Astrocyte (in vitro differentiated cells and primary cell): ENCODE measurements around the gene TRAPPC4. TPM values are rescaled to one million over a fixed set of nuclear protein-coding genes. Genes with fewer than 3 reads are reported as not detected.
A peak's percentile ranks its signal among the peaks of the same experiment; 100 is the strongest.

Experiments used
- DNase-seq: peaks from one replicate; pipeline ENCODE4 v3.0.0-alpha.2; 2010; ENCODE audit warnings: low read depth
- FAIRE-seq: peaks from 2 replicates; lab custom pipeline; 2011; peaks lifted over from hg19 to GRCh38; lab: Jason Lieb, UNC
- H2AFZ ChIP-seq: 2 replicates; pipeline ENCODE4 v1.6.0; 2012; ENCODE audit warnings: low read depth, low read length, inconsistent platforms
- H3K27ac ChIP-seq: 2 replicates; pipeline ENCODE4 v1.5.1; 2011; ENCODE audit warnings: low read depth, low read length, inconsistent platforms
- H3K27me3 ChIP-seq: 2 replicates; pipeline ENCODE4 v1.6.0; 2011; ENCODE audit warnings: low read length, inconsistent platforms; ENCODE audit not compliant: insufficient read depth
- H3K36me3 ChIP-seq: 2 replicates; pipeline ENCODE4 v1.5.1; 2011; ENCODE audit warnings: low read length, inconsistent platforms; ENCODE audit not compliant: insufficient read depth
- H3K4me1 ChIP-seq: 2 replicates; pipeline ENCODE4 v1.5.1; 2011; ENCODE audit warnings: low read length, inconsistent platforms; ENCODE audit not compliant: insufficient read depth
- H3K4me2 ChIP-seq: 2 replicates; pipeline ENCODE4 v1.6.0; 2012; ENCODE audit warnings: low read length, inconsistent platforms
- H3K4me3 ChIP-seq: 2 replicates; pipeline ENCODE4 v1.5.1; 2011; ENCODE audit warnings: low read depth, mild to moderate bottlenecking, low read length, inconsistent platforms; ENCODE audit not compliant: insufficient read depth
- H3K79me2 ChIP-seq: 2 replicates; pipeline ENCODE4 v1.6.0; 2012; ENCODE audit warnings: mild to moderate bottlenecking, low read length, inconsistent platforms; ENCODE audit not compliant: insufficient read depth
- H3K9ac ChIP-seq: 2 replicates; pipeline ENCODE4 v1.6.0; 2012; ENCODE audit warnings: mild to moderate bottlenecking, low read length, inconsistent platforms
- H3K9me3 ChIP-seq: 2 replicates; pipeline ENCODE4 v1.5.1; 2012; ENCODE audit warnings: low read depth, mild to moderate bottlenecking, low read length, inconsistent platforms; ENCODE audit not compliant: insufficient read depth
- H4K20me1 ChIP-seq: 2 replicates; pipeline ENCODE4 v1.6.0; 2012; ENCODE audit warnings: low read length, inconsistent platforms; ENCODE audit not compliant: insufficient read depth
- H3K27ac Mint-ChIP-seq: one replicate; pipeline ENCODE4 v1.8.0; 2021; ENCODE audit warnings: mild to moderate bottlenecking, mixed read lengths; ENCODE audit not compliant: unreplicated experiment
- H3K27me3 Mint-ChIP-seq: one replicate; pipeline ENCODE4 v1.8.0; 2021; ENCODE audit warnings: low read depth, mixed read lengths; ENCODE audit not compliant: unreplicated experiment
- H3K36me3 Mint-ChIP-seq: one replicate; pipeline ENCODE4 v1.8.0; 2021; ENCODE audit warnings: low read depth, mixed read lengths; ENCODE audit not compliant: unreplicated experiment
- H3K4me1 Mint-ChIP-seq: one replicate; pipeline ENCODE4 v1.8.0; 2021; ENCODE audit warnings: low read depth, mixed read lengths; ENCODE audit not compliant: unreplicated experiment
- H3K4me3 Mint-ChIP-seq: one replicate; pipeline ENCODE4 v1.8.0; 2021; ENCODE audit warnings: mild to moderate bottlenecking, moderate library complexity, mixed read lengths; ENCODE audit not compliant: unreplicated experiment
- H3K9me3 Mint-ChIP-seq: one replicate; pipeline ENCODE4 v1.8.0; 2021; ENCODE audit warnings: mild to moderate bottlenecking, mixed read lengths; ENCODE audit not compliant: unreplicated experiment
- EZH2 ChIP-seq: IDR thresholded peaks from 2 replicates; pipeline ENCODE4 v1.6.1; 2012; ENCODE audit warnings: mild to moderate bottlenecking, low read length, inconsistent platforms; ENCODE audit not compliant: insufficient read depth
- total RNA-seq: library from RNA; stranded (reverse); gene quantifications from 2 replicates; pipeline ENCODE4 v1.2.1, GENCODE V29; 2021
- TF ChIP-seq, protein P1 (sequence below): IDR thresholded peaks from 2 replicates; pipeline ENCODE4 v1.5.1; 2011; ENCODE audit warnings: low read depth, mild to moderate bottlenecking, inconsistent platforms, low read length, moderate library complexity; ENCODE audit not compliant: insufficient read depth

Gene TRAPPC4
- total RNA-seq, 1 donor from 2014 or later, result 88.3 TPM

DNA sequence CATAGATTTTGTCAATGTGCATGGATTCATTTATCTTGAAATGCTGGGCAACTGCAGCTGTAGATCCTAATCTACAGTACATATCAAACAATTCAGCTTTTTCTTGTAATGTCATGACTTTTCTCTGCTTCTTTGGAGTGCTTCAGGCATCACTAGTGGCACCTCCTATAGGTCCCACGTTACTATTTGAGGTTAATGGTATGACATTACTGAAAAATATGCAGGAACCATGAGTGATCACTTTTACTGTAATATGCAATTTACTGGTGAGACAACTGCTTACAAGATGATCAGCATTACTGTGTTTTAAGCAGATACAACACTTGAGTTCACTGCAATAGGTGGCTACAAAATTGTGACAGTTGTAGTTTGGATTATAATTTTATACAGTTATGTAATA lies 17.7 kb upstream of the TRAPPC4 start:
- peaks cover 14% of the 10 kb centered on the region for H3K4me1 Mint-ChIP-seq
- FAIRE-seq, result no peak
- Histone ChIP-seq H3K27me3 (no peaks in the 10 kb centered on the region), H3K9ac (no peak overlapping the region), H3K9me3 (no peaks in the 10 kb centered on the region), H2AFZ (no peak overlapping the region), H3K79me2 (peaks cover 22% of the 10 kb centered on the region), H3K36me3 (peaks cover 8% of the 10 kb centered on the region), H3K4me1 (peaks cover 24% of the 10 kb centered on the region), H3K27ac (peak overlapping the region; percentile 13), H4K20me1 (no peaks in the 10 kb centered on the region), H3K4me3 (no peak overlapping the region), H3K4me2 (peak overlapping the region; percentile 11)
- H3K27ac Mint-ChIP-seq, result peak overlapping the region; percentile 71
- H3K36me3 Mint-ChIP-seq, result peaks cover 5% of the 10 kb centered on the region
- no peaks in the 10 kb centered on the region for H3K27me3 Mint-ChIP-seq
- no peak overlapping the region for H3K4me3 Mint-ChIP-seq
- TF ChIP-seq EZH2, result no peak
- TF ChIP-seq, protein P1, sequence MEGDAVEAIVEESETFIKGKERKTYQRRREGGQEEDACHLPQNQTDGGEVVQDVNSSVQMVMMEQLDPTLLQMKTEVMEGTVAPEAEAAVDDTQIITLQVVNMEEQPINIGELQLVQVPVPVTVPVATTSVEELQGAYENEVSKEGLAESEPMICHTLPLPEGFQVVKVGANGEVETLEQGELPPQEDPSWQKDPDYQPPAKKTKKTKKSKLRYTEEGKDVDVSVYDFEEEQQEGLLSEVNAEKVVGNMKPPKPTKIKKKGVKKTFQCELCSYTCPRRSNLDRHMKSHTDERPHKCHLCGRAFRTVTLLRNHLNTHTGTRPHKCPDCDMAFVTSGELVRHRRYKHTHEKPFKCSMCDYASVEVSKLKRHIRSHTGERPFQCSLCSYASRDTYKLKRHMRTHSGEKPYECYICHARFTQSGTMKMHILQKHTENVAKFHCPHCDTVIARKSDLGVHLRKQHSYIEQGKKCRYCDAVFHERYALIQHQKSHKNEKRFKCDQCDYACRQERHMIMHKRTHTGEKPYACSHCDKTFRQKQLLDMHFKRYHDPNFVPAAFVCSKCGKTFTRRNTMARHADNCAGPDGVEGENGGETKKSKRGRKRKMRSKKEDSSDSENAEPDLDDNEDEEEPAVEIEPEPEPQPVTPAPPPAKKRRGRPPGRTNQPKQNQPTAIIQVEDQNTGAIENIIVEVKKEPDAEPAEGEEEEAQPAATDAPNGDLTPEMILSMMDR, result no peak
- peak; percentile 29 for DNase-seq
- no peaks in the 10 kb centered on the region for H3K9me3 Mint-ChIP-seq

DNA sequence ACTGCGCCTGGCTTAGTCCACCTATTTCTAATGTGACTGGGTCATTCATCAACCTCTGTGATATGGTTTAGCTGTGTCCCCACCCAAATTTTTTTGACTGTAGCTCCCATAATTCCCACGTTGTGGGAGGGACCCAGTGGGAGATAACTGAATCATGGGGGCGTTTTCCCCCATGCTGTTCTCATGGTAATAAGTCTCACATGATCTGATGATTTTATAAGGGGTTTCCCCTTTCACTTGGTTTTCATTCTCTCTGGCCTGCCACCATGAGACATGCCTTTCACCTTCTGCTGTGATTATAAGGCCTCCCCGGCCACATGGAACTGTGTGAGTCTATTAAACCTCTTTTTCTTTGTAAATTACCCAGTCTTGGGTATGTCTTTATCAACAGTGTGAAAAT lies 11.9 kb upstream of the TRAPPC4 start:
- peaks cover 16% of the 10 kb centered on the region for H3K36me3 ChIP-seq
- H3K4me1 ChIP-seq, result no peaks in the 10 kb centered on the region
- no peaks in the 10 kb centered on the region for H3K27me3 ChIP-seq
- H4K20me1 ChIP-seq, result no peaks in the 10 kb centered on the region
- no peaks in the 10 kb centered on the region for H3K9me3 ChIP-seq
- no peaks in the 10 kb centered on the region for H3K79me2 ChIP-seq
- H3K27ac ChIP-seq, result no peak overlapping the region
- H3K27ac Mint-ChIP-seq, result no peak overlapping the region
- no peak overlapping the region for H3K9ac ChIP-seq
- H3K27me3 Mint-ChIP-seq, result no peaks in the 10 kb centered on the region
- no peak overlapping the region for H2AFZ ChIP-seq
- H3K4me2 ChIP-seq, result no peak overlapping the region
- no peak overlapping the region for H3K4me3 ChIP-seq
- TF ChIP-seq EZH2, result no peak
- TF ChIP-seq, protein P1, result no peak
- FAIRE-seq (no peak), DNase-seq (no peak)
- H3K4me3 Mint-ChIP-seq, result no peak overlapping the region
- peaks cover 23% of the 10 kb centered on the region for H3K36me3 Mint-ChIP-seq
- no peaks in the 10 kb centered on the region for H3K9me3 Mint-ChIP-seq
- no peaks in the 10 kb centered on the region for H3K4me1 Mint-ChIP-seq

DNA sequence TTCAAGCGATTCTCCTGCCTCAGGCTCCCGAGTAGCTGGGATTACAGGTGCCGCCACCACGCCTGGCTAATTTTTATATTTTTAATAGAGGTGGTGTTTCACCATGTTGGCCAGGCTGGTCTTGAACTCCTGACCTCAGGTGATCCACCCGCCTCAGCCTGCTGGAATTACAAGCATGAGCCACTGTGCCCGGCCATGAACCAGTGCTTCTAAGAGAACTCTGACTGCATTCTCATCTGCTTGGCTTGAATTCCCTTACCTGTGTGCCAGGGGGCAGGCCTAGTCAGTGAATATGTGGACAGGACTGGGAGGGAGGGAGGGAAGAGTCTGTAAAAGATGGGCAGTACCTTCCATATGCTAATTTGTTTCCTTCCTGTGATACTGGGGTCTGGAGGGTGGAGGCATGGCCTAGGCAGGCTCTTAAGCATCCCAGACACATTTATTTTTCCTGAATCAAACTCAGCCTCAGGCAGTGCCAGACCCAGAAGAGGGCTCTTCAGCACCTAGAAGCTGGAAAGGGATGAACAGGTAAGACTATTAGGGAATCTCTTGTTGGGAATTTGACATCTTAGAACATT lies 7.0 kb upstream of the TRAPPC4 start:
- no peak overlapping the region for H3K27ac ChIP-seq
- H2AFZ ChIP-seq, result no peak overlapping the region
- peaks cover 38% of the 10 kb centered on the region for H4K20me1 ChIP-seq
- H3K9me3 ChIP-seq, result no peaks in the 10 kb centered on the region
- Mint-ChIP-seq H3K4me3 (no peak overlapping the region), H3K27me3 (no peaks in the 10 kb centered on the region), H3K4me1 (peaks cover 12% of the 10 kb centered on the region), H3K36me3 (peaks cover 28% of the 10 kb centered on the region), H3K27ac (no peak overlapping the region), H3K9me3 (no peaks in the 10 kb centered on the region)
- peaks cover 7% of the 10 kb centered on the region for H3K4me1 ChIP-seq
- FAIRE-seq, result no peak
- DNase-seq, result no peak
- no peak overlapping the region for H3K4me3 ChIP-seq
- H3K36me3 ChIP-seq, result peaks cover 40% of the 10 kb centered on the region
- H3K9ac ChIP-seq, result no peak overlapping the region
- TF ChIP-seq, protein P1, result no peak
- no peak for TF ChIP-seq EZH2
- no peaks in the 10 kb centered on the region for H3K27me3 ChIP-seq
- H3K4me2 ChIP-seq, result no peak overlapping the region
- H3K79me2 ChIP-seq, result peaks cover 22% of the 10 kb centered on the region
